IPS DF 19.7 (cell line): ENCODE results near the gene NBPF8.
"Not testable (repeated sequence)": the region's sequence is repeated elsewhere in the genome, so short reads cannot be mapped to it uniquely, and the experiment has no call there.

Experiments used
- DNase-seq: peaks from one replicate; pipeline ENCODE4 v3.0.0-alpha.2; 2013; ENCODE audit warnings: low read depth, low spot score

NBPF8 gene

GRCh38 chr1:120414911-120415480 is at the start of gene NBPF8:
Gene NBPF8 (plus strand): TSS chr1:120415035. CDS start chr1:120436523, 21,488 bp downstream.
- DNase-seq: not testable (repeated sequence)

- not testable (repeated sequence) for DNase-seq
Measured at GRCh38 chr1:120367709-120368108, 47.1 kb upstream of the NBPF8 start.

- DNase-seq: not testable (repeated sequence)
Measured at GRCh38 chr1:120386651-120387050, 28.2 kb upstream of the NBPF8 start.

- DNase-seq: peak; percentile 0
Measured at GRCh38 chr1:120388597-120389126, 26.2 kb upstream of the NBPF8 start.

- not testable (repeated sequence) for DNase-seq
Measured at GRCh38 chr1:120391365-120391764, 23.5 kb upstream of the NBPF8 start.

GRCh38 chr1:120393316-120394232 is 21.3 kb upstream of the NBPF8 start:
- DNase-seq: not testable (repeated sequence)

GRCh38 chr1:120405348-120405747 is 9.5 kb upstream of the NBPF8 start:
- DNase-seq: not testable (repeated sequence)

GRCh38 chr1:120414451-120414850 is 384 bp upstream of the NBPF8 start:
- not testable (repeated sequence) for DNase-seq

GRCh38 chr1:120415492-120415961 is 692 bp downstream of the NBPF8 start:
- DNase-seq: not testable (repeated sequence)

- not testable (repeated sequence) for DNase-seq
Measured at GRCh38 chr1:120425063-120425462, 10.2 kb downstream of the NBPF8 start.

- not testable (repeated sequence) for DNase-seq
Measured at GRCh38 chr1:120431626-120432025, 16.8 kb downstream of the NBPF8 start.

GRCh38 chr1:120433831-120434230 is 19.0 kb downstream of the NBPF8 start:
- DNase-seq: not testable (repeated sequence)

- not testable (repeated sequence) for DNase-seq
Measured at GRCh38 chr1:120449124-120449523, 34.3 kb downstream of the NBPF8 start.
